HL-60 (cell line): Measurements from ENCODE around the gene TENM3.

ENCODE experiments used
- CTCF ChIP-seq: IDR thresholded peaks from one replicate; pipeline ENCODE4 v1.5.1; 2011; ENCODE audit warnings: low read length, control low read depth, inconsistent platforms; ENCODE audit not compliant: insufficient read depth
- POLR2AphosphoS5 ChIP-seq: IDR thresholded peaks from 2 replicates; pipeline ENCODE4 v1.6.1; 2012; ENCODE audit warnings: low read depth
- REST ChIP-seq: IDR thresholded peaks from 2 replicates; pipeline ENCODE4 v1.6.1; 2012; ENCODE audit warnings: low read depth; ENCODE audit not compliant: insufficient replicate concordance

- TF ChIP-seq POLR2AphosphoS5 (no peak), CTCF (no peak), REST (no peak)
These were observed 251.8 kb downstream of the TENM3 start for GRCh38 chr4:182495031-182495430.
